ENCODE results near the gene CDNF.

Gene CDNF

DNA sequence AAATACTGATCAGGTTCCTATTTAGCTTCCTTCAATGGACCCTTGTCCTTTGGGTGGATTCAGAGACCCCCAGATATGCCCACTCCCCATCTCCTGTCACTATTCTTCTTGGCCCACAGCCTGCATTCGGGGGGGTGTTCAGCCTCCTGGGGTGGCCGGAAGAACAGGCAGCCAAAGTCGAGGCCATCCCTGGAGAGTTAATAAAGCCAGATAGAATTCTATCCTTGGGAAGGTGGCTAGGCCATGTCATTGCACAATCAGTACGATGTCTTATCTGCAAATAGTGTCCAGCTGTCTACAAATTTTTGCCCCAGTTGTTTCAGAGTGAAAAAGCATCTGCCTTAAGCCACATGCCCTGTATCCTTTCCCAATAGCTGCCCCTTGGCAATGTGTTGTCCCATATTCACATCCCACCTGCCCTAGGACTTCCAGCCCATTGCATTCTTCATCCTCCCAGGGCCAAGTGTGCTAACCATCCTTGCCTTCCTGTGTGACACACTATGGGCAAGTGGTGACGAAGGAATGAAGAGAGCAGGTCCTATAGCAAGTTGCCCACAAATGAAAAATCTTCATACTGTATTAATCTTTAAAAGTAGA, 53.3 kb downstream of the CDNF start:
- no peak for DNase-seq

DNA sequence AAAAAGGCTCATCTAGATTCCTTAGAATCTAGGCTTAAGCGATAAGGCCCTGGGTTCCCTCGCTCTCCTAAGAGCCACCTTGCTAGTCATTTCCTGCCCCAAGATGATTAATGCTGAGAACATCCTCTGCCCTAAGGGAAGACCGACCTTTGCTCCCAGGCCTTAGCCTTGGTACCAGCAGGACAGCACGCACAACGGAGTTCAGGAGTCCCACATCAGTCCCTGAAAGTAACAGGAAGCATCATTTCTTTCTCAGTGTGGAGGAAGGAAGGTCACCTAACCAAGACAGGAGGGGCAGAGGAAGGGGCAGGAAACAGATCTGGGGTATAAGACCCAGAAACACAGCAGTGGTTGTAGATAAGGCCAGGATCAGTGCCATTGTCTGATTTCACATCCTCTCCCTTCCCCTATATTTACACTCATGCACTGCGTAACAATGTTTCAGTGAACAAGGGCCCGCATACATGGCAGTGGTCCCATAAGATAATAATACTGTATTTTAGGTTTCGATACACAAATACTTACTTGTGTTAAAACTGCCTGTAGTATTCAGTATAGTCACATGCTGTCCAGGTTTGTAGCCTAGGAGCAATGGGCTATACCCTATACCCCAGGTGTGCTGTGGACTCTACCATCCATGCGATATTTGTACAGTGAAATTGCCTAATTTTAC, 55.0 kb downstream of the CDNF start:
- DNase-seq = peak; percentile 19

DNA sequence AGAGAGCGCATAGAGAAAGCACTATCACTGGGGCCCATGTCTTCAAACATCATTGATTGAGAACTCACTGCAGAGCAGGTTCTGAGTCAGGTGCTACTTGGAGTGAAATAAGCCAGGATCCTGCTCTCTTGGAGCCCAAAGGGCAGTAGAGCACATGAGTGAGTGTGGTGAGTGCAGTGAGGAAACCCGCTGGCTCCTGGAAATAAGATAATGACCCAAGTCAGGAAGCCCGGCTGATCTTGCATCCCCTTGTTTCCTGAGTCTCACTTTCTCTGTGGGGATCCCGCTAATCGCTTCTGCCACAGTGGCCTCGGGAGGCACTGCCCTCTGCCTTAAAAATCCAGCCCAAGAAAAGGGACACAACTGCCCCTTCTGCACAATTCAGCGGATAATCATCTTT, 56.1 kb downstream of the CDNF start:
- no peak for DNase-seq

GRCh38 chr10:14779001-14779651, 58.7 kb downstream of the CDNF start:
- DNase-seq = no peak

DNA sequence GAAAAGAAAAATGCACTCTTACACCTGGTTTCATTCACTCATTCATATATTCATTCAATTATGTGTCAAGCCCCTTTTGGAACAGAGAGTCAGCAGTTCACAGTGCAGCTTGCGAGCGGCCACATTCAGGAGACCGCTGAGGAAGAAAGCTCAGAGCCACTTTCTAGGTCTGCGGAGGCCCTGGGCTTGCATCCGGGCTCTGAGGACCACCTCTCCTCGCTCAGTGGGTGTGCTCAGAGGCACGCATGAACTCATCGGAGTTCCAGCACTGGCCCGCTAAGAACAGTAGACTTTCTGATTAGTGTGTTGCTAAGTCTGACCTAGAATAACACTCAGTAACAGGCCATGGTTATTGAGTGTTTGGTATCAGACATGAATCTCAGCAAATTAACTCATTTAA, 61.3 kb downstream of the CDNF start:
- no peak for DNase-seq

DNA sequence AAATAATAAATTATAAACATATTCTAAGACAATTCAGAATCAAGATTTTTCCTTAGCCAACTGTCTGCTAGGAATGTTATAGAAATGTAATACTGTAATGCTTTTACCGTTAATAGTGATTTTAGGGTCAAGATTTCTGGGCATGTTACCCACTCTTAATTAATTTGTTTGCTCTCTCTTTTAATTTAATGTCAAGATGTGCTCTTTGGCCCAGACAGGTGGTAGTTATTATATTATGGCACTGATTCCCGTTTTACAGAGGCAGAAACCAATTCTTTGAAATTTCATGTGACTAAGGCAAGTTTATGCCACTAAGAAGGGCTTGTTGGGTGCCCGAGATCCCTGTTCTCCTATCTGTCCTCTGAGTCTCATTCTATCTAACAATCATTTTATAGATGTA, 62.2 kb downstream of the CDNF start:
- DNase-seq = no peak

DNA sequence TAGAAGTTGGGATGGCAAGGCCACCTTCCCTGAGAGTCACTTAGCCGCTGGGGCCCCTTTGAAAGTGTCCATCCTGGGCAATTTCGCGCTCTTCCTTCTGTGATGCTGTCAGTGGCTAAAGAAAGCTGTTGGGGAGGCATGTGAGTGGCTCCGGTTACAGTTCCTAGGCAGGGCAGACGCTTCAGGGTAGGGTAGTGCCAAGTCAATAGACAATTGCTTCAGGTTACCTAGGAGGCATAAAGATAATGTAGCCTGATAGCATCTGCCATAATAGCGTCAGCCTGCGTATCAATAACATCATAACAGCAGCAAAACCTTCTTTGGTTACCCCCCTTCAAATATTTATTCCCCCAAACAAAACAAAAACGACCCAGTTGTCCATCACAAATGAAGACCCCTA, 63.0 kb downstream of the CDNF start, which contains the start of gene FAM107B:
FAM107B (minus strand) TSS at position 101 of the 400 bp plus-strand sequence. CDS start 234 bp downstream, outside the sequence.
- no peak for DNase-seq

DNA sequence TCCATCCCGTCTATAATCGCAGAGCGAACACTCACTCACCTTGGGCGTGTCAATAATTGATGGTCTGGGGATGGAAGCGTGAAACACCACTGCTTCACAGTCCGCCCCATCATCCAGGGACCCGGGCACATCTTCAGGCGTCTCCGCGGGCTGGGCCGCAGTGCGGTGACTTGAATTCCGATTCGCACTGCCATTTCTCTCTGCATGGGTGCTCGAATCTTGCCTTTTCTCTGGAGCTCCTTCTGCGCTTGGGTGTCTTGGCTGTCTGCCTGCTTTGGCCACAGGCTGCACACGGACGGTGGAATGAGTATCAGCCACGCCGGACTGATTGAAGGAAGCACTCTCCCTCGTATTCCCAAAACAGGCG, 63.6 kb downstream of the CDNF start:
- DNase-seq = no peak

DNA sequence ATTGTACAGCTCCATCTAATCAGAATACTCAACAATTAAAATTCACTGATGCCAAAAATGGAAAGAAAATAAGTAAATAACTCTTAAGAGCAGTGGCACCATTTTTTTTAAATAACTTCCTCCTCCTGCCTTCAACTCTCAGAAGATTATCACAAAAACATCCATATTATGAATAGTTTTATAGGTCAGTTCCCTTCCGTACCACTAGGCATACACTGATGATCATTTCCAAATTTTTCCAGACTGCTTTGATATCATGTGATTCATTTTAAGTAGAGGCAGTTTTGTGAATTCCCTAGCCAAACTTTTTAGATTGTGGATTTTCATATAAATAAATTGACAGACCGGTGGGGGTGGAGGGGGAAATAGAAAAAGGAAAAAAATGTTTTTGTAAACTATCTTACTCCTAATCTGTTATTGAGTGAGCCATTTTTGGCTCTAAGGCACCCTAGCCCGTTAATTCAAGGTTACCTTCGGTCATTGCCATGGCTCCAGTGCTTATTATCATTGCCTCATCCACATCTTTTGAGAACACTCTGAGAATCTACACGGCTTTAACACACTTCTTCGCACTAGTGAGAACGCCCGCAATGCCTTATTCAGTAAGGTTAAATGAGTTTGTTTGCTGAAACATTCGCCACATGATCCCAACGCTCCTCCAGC, 64.2 kb downstream of the CDNF start:
- no peak for DNase-seq

- no peak for DNase-seq
These were observed 65.4 kb downstream of the CDNF start for GRCh38 chr10:14772399-14772798.

GRCh38 chr10:14770927-14771326, 66.9 kb downstream of the CDNF start:
- DNase-seq = no peak
